Common myeloid progenitor, CD34-positive (primary cell): ENCODE data around the gene HMGA1.

Source experiments
- CTCF ChIA-PET: fragments of 350-600 bp; sonication (Branson Sonifier 250); formaldehyde crosslinking; loops from one replicate; lab custom pipeline; 2021; ENCODE audit warnings: antibody characterized with exemption; lab: Charles Lee
- POLR2A ChIA-PET: fragments of 350-600 bp; sonication (Branson Sonifier 250); formaldehyde crosslinking; loops from one replicate; lab custom pipeline; 2021; ENCODE audit warnings: antibody characterized with exemption; lab: Charles Lee
- DNase-seq, 3 donors: peaks; one replicate each; pipeline versions ENCODE4 v3.0.0 to v3.0.0-alpha.2; 2013
- H3K27ac ChIP-seq, 2 experiments: 1 replicate in 1 of 2; 2 replicates in 1 of 2; pipeline ENCODE4 v1.7.0; 2013; ENCODE audit warnings: inconsistent platforms in 2 of 2, low read length in 2 of 2, mild to moderate bottlenecking in 2 of 2, low read depth in 1 of 2, moderate library complexity in 1 of 2; ENCODE audit not compliant: severe bottlenecking in 2 of 2, insufficient read depth in 1 of 2, poor library complexity in 1 of 2
- H3K27me3 ChIP-seq, 5 experiments: replicated peaks in 2 of 5; 1 replicate in 3 of 5; 2 replicates in 2 of 5; pipeline versions ENCODE4 v1.6.1 to v1.7.0; 2013; ENCODE audit warnings: low read length in 4 of 5, mild to moderate bottlenecking in 2 of 5, moderate library complexity in 2 of 5, inconsistent platforms in 1 of 5; ENCODE audit not compliant: insufficient read depth in 5 of 5, control insufficient read depth in 4 of 5
- H3K36me3 ChIP-seq, 4 experiments: 1 replicate in 2 of 4; 2 replicates in 2 of 4; pipeline versions ENCODE4 v1.6.1 to v1.7.0; 2013; ENCODE audit warnings: low read length in 3 of 4, control low read depth in 1 of 4, mild to moderate bottlenecking in 1 of 4; ENCODE audit not compliant: control insufficient read depth in 4 of 4, insufficient read depth in 4 of 4
- H3K4me1 ChIP-seq, 4 experiments: 1 replicate in 3 of 4; 2 replicates in 1 of 4; pipeline versions ENCODE4 v1.6.1 to v1.7.1; 2013; ENCODE audit warnings: low read length in 3 of 4, mild to moderate bottlenecking in 3 of 4, control low read depth in 1 of 4, inconsistent platforms in 1 of 4, moderate library complexity in 1 of 4; ENCODE audit not compliant: control insufficient read depth in 4 of 4, insufficient read depth in 4 of 4; ENCODE audit errors: control extremely low read depth in 1 of 4
- H3K4me3 ChIP-seq, 7 experiments: 1 replicate in 4 of 7; 2 replicates in 3 of 7; pipeline versions ENCODE4 v1.5.1 to v1.7.0; 2013; ENCODE audit warnings: mild to moderate bottlenecking in 7 of 7, low read length in 6 of 7, moderate library complexity in 6 of 7, inconsistent platforms in 2 of 7, low read depth in 2 of 7, control low read depth in 1 of 7; ENCODE audit not compliant: insufficient read depth in 4 of 7, control insufficient read depth in 1 of 7; ENCODE audit errors: extremely low read depth in 1 of 7
- H3K9me3 ChIP-seq, 5 experiments: 1 replicate in 4 of 5; 2 replicates in 1 of 5; pipeline versions ENCODE4 v1.6.1 to v1.7.1; 2013; ENCODE audit warnings: low read length in 4 of 5, mild to moderate bottlenecking in 2 of 5, inconsistent platforms in 1 of 5, low read depth in 1 of 5, moderate library complexity in 1 of 5; ENCODE audit not compliant: control insufficient read depth in 4 of 5, insufficient read depth in 2 of 5; ENCODE audit errors: control extremely low read depth in 1 of 5
- WGBS: methylation state at CpG from one replicate; pipeline ENCODE4 v1.1.5; 2013; ENCODE audit not compliant: insufficient coverage; 5-methylcytosine and 5-hydroxymethylcytosine counted together

Gene HMGA1

DNA sequence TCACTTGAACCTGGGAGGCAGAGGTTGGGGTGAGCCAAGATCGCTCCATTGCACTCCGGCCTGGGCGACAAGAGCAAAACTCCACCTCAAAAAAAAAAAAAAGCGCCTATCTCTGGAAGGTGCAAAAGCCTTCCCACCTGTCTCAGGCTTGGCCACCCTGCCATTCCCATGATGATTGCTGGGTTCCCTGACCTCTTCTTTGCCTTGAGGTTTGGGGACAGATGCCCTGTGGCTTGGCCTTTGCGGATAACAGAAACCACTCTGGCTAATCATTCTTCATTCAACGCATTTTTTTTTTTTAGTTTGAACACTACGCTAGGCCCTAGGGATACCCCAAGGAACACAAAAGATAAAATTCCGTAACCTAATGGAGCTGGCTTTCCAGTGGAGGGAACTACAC, 6.8 kb upstream of the HMGA1 start:
- Histone ChIP-seq H3K27me3 (no peaks in the 10 kb centered on the region), H3K36me3 (no peaks in the 10 kb centered on the region), H3K9me3 (no peaks in the 10 kb centered on the region), H3K4me1 (peaks cover 0 to 38% (median 11%) of the 10 kb centered on the region in 4 experiments), H3K4me3 (no peak overlapping the region), H3K27ac (no peak overlapping the region)
- no peak for DNase-seq
- 100% methylated on average over 2 of the region's 8 CpGs for whole genome bisulfite sequencing
- POLR2A ChIA-PET, result no interaction called here
- CTCF ChIA-PET, result interaction anchor here (1.0 to 1.4 kb wide), 2 partner anchors 15 to 33 kb away, joined by 3 to 5 read pairs; no protein-coding TSS in a partner anchor

DNA sequence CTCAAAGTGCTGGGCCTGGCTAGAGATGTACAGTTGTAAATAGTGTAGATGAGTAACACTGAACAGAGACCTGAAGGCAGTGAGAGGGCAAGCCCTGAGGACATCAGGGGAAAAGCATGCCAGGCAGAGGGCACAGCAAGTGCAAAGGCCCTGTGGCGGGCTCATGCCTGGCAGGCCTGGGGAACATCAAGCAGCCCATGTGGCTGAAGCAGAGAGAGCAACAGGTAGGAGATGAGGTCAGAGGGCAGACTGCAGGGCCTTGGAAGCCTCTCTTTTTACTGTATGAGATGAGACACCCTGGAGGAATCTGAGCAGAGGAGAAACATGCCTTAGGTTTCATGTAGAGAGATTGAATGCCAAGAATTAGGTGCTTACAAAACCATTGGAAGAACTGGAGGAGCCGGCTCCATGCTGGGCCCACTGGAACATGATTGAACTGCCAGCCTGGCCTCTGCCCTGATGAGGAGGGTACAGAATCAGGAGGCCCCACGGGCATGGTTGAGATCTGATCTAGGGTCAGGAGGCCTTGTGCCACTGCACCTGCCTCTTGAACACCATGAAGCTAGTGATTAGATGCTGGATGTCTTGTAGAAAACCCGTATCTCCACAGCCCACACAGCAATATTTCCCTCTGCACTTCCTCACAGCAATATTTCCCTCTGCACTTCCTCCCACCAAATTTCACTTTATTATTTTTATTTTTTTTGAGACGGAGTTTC, 5.9 kb upstream of the HMGA1 start:
- H3K36me3 ChIP-seq, result no peaks in the 10 kb centered on the region
- H3K27me3 ChIP-seq, result no peaks in the 10 kb centered on the region
- H3K9me3 ChIP-seq, result no peaks in the 10 kb centered on the region
- H3K27ac ChIP-seq, result no peak overlapping the region
- CTCF ChIA-PET, result interaction anchor here (1.0 kb wide), 1 partner anchor 34 kb away, joined by 3 read pairs; no protein-coding TSS in a partner anchor
- WGBS, result 54% methylated on average over 3 of the region's 5 CpGs
- POLR2A ChIA-PET, result interaction anchor here (0.6 kb wide), 2 partner anchors 190 to 191 kb away, joined by 5 to 10 read pairs; no protein-coding TSS in a partner anchor
- H3K4me3 ChIP-seq, result no peak overlapping the region
- DNase-seq, result peak in 2 of 3 donors; percentile 76 to 89
- H3K4me1 ChIP-seq, result peaks cover 0 to 38% (median 14%) of the 10 kb centered on the region in 4 experiments

GRCh38 chr6:34231566-34232336, 4.9 kb upstream of the HMGA1 start:
- CTCF ChIA-PET, result interaction anchor here (1.2 to 1.8 kb wide), 2 partner anchors 8 to 12 kb away, joined by 5 to 7 read pairs; no protein-coding TSS in a partner anchor
- no peak for DNase-seq
- no peaks in the 10 kb centered on the region for H3K27me3 ChIP-seq
- POLR2A ChIA-PET, result interaction anchor here (0.6 kb wide), 1 partner anchor 189 kb away, joined by 10 read pairs; no protein-coding TSS in a partner anchor
- peaks cover 0 to 37% (median 21%) of the 10 kb centered on the region in 4 experiments for H3K4me1 ChIP-seq
- no peaks in the 10 kb centered on the region for H3K9me3 ChIP-seq
- no peaks in the 10 kb centered on the region for H3K36me3 ChIP-seq
- H3K27ac ChIP-seq, result no peak overlapping the region
- 99% methylated on average over 16 of the region's 17 CpGs for WGBS
- no peak overlapping the region for H3K4me3 ChIP-seq

DNA sequence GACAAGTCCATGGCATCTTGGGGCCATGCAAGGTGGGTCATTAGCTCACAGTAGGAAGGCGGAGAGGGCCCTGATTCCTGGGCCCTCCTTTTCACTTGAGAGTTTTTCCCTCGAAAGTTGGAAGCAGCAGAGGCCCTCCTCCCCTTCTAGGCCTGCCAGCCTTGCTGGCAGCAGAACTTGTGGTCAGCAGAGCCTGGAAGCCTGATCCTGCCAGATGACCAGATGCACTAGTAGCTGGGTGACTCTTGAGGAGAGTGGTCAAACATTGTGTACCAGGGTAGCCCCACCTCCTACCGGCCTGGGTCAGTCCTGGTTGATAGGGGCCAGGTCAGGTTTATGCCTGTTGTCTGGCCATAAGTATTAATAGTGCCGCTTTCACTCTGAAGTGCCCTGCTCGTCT, 3.8 kb upstream of the HMGA1 start:
- Histone ChIP-seq H3K4me3 (no peak overlapping the region), H3K9me3 (no peaks in the 10 kb centered on the region), H3K27ac (no peak overlapping the region), H3K36me3 (no peaks in the 10 kb centered on the region), H3K27me3 (no peaks in the 10 kb centered on the region), H3K4me1 (peaks cover 0 to 25% (median 16%) of the 10 kb centered on the region in 4 experiments)
- WGBS, result 95% methylated on average over 5 of the region's 5 CpGs
- ChIA-PET CTCF (interaction anchor here (1.2 to 1.8 kb wide), 2 partner anchors 9 to 11 kb away, joined by 5 to 7 read pairs; no protein-coding TSS in a partner anchor), POLR2A (no interaction called here)
- no peak for DNase-seq

DNA sequence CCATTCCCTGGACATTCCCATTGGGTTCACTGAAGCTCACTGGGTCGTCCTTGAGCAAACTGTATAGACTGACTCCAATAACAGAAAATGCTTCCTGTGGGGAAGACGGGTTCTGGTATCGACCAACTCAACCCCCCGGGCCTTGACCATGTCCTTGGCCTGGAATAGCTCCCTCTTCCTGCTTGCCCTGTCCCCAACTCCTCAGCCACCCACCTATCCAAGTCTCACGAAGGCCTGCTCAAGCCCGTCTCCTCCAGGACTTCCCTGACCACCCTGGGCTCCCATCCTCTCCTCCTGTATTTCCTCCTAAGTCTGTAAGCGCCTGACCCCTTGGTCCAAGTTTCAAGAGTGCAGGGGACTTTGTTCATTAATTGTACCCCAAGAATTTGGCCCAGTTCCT, 2.8 kb upstream of the HMGA1 start:
- peaks cover 2 to 30% (median 25%) of the 10 kb centered on the region in 4 experiments for H3K4me1 ChIP-seq
- no peak overlapping the region for H3K27ac ChIP-seq
- ChIA-PET POLR2A (no interaction called here), CTCF (interaction anchor here (0.7 to 1.8 kb wide), 2 partner anchors 10 kb away, joined by 3 to 7 read pairs; no protein-coding TSS in a partner anchor)
- no peaks in the 10 kb centered on the region for H3K9me3 ChIP-seq
- H3K4me3 ChIP-seq, result no peak overlapping the region
- no peak for DNase-seq
- no peaks in the 10 kb centered on the region for H3K27me3 ChIP-seq
- no peaks in the 10 kb centered on the region for H3K36me3 ChIP-seq
- 98% methylated on average over 7 of the region's 7 CpGs for WGBS

DNA sequence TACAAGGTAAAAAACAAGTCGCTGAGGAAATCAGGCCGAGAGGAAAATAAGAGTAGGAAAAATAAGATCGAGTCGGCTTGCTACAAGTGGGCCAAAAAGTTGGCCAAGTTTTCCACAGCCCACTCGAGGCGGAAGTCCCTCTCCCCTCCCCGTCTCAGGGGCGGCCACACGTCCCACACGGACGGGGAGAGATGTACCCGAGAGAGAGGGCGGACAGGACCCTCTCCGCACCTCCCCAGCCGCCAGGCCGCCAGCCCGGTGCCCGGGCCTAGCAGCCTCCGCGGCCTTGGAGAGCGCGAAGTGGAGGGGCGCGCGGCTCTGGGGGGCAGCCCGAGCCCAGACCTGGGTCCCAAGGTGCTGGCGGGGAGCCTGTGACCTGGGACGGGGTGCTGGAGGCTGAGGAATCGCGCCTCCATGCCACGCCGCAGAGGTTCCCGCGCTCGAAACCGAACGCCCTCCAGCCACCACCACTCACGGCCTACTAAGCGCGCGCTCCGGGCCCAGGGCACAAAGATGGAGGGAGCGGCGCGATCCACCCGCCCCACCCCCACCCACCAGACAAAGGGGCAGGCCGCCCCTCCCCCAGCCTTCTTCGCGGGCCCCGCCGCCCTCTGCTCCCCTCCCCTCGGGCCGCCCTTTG, 1.9 kb upstream of the HMGA1 start:
- POLR2A ChIA-PET, result no interaction called here
- peak in 2 of 3 donors; percentile 43 to 44 for DNase-seq
- CTCF ChIA-PET, result no interaction called here
- H3K4me1 ChIP-seq, result peaks cover 2 to 38% (median 32%) of the 10 kb centered on the region in 4 experiments
- H3K4me3 ChIP-seq, result peak overlapping the region in 2 of 7 experiments; percentile 74 to 87
- no peaks in the 10 kb centered on the region for H3K9me3 ChIP-seq
- WGBS, result 80% methylated on average over 30 of the region's 53 CpGs
- no peak overlapping the region for H3K27ac ChIP-seq
- H3K27me3 ChIP-seq, result no peaks in the 10 kb centered on the region
- H3K36me3 ChIP-seq, result peaks cover 0 to 4% (median 1%) of the 10 kb centered on the region in 4 experiments
